Measurements from ENCODE around the gene CRISP2. TPM values are rescaled to one million over a fixed set of nuclear protein-coding genes. Genes with fewer than 3 reads are reported as not detected.

The CRISP2 gene
- total and polyA plus RNA-seq, 2 donors (not counting 1 experiment from before 2014, with no cell fraction given), result not detected

- H3K79me2 ChIP-seq (ENCODE audit: control insufficient read depth, insufficient read depth, low read length), result no peaks in the 10 kb centered on the region
- no peak overlapping the region for H3K9ac ChIP-seq (ENCODE audit: insufficient read depth, low read length)
- TF ChIP-seq EZH2 (IDR thresholded peaks at IDR 0.05; ENCODE audit: low read length, missing control alignments) (no peak), CTCF (conservative IDR thresholded peaks at IDR 0.05 in 1 of 2, IDR thresholded peaks at IDR 0.05 in 1 of 2; ENCODE audit: low read depth in 1 of 2, low read length in 2 of 2) (no peak)
- H2AFZ ChIP-seq (ENCODE audit: low read length), result no peak overlapping the region
- H3K27ac ChIP-seq (ENCODE audit: insufficient read depth, low read length), result no peak overlapping the region
- no peaks in the 10 kb centered on the region for H3K9me3 ChIP-seq (ENCODE audit: control insufficient read depth, insufficient read depth, low read depth, low read length)
- no peak overlapping the region for H3K4me3 ChIP-seq (replicated peaks in 1 of 4; ENCODE audit: control extremely low read depth in 1 of 4, insufficient read depth in 1 of 4, low read depth in 3 of 4, low read length in 4 of 4)
- H4K20me1 ChIP-seq (ENCODE audit: control insufficient read depth, extremely low read depth, insufficient read depth, low read length), result no peaks in the 10 kb centered on the region
- no peak overlapping the region for H3K4me2 ChIP-seq (ENCODE audit: extremely low read depth, insufficient read depth, low read length)
- no peaks in the 10 kb centered on the region for H3K4me1 ChIP-seq (ENCODE audit: control insufficient read depth, extremely low read depth, insufficient read depth, low read length)
- no peaks in the 10 kb centered on the region for H3K36me3 ChIP-seq (ENCODE audit: control insufficient read depth, insufficient read depth, low read length)
- no peak for DNase-seq (ENCODE audit: low read depth in 2 of 2)
- H3K27me3 ChIP-seq (ENCODE audit: control insufficient read depth, insufficient read depth, low read length), result no peaks in the 10 kb centered on the region
Observed at GRCh38 chr6:49648036-49648435, 65.3 kb downstream of the CRISP2 start.

GRCh38 chr6:49647476-49647875 lies 65.9 kb downstream of the CRISP2 start:
- no peak overlapping the region for H3K4me2 ChIP-seq (ENCODE audit: extremely low read depth, insufficient read depth, low read length)
- H3K4me3 ChIP-seq (replicated peaks in 1 of 4; ENCODE audit: control extremely low read depth in 1 of 4, insufficient read depth in 1 of 4, low read depth in 3 of 4, low read length in 4 of 4), result no peak overlapping the region
- DNase-seq (ENCODE audit: low read depth in 2 of 2), result no peak
- H2AFZ ChIP-seq (ENCODE audit: low read length), result no peak overlapping the region
- no peaks in the 10 kb centered on the region for H3K4me1 ChIP-seq (ENCODE audit: control insufficient read depth, extremely low read depth, insufficient read depth, low read length)
- H3K27me3 ChIP-seq (ENCODE audit: control insufficient read depth, insufficient read depth, low read length), result no peaks in the 10 kb centered on the region
- no peaks in the 10 kb centered on the region for H3K9me3 ChIP-seq (ENCODE audit: control insufficient read depth, insufficient read depth, low read depth, low read length)
- H3K79me2 ChIP-seq (ENCODE audit: control insufficient read depth, insufficient read depth, low read length), result no peaks in the 10 kb centered on the region
- no peak overlapping the region for H3K9ac ChIP-seq (ENCODE audit: insufficient read depth, low read length)
- no peaks in the 10 kb centered on the region for H3K36me3 ChIP-seq (ENCODE audit: control insufficient read depth, insufficient read depth, low read length)
- no peaks in the 10 kb centered on the region for H4K20me1 ChIP-seq (ENCODE audit: control insufficient read depth, extremely low read depth, insufficient read depth, low read length)
- TF ChIP-seq EZH2 (IDR thresholded peaks at IDR 0.05; ENCODE audit: low read length, missing control alignments), result no peak
- no peak for TF ChIP-seq CTCF (conservative IDR thresholded peaks at IDR 0.05 in 1 of 2, IDR thresholded peaks at IDR 0.05 in 1 of 2; ENCODE audit: low read depth in 1 of 2, low read length in 2 of 2)
- H3K27ac ChIP-seq (ENCODE audit: insufficient read depth, low read length), result no peak overlapping the region

GRCh38 chr6:49646942-49647341 lies 66.4 kb downstream of the CRISP2 start:
- H3K27me3 ChIP-seq (ENCODE audit: control insufficient read depth, insufficient read depth, low read length), result no peaks in the 10 kb centered on the region
- no peak for DNase-seq (ENCODE audit: low read depth in 2 of 2)
- no peak overlapping the region for H3K9ac ChIP-seq (ENCODE audit: insufficient read depth, low read length)
- no peak overlapping the region for H3K4me3 ChIP-seq (replicated peaks in 1 of 4; ENCODE audit: control extremely low read depth in 1 of 4, insufficient read depth in 1 of 4, low read depth in 3 of 4, low read length in 4 of 4)
- no peaks in the 10 kb centered on the region for H3K9me3 ChIP-seq (ENCODE audit: control insufficient read depth, insufficient read depth, low read depth, low read length)
- no peaks in the 10 kb centered on the region for H3K4me1 ChIP-seq (ENCODE audit: control insufficient read depth, extremely low read depth, insufficient read depth, low read length)
- no peak overlapping the region for H2AFZ ChIP-seq (ENCODE audit: low read length)
- no peak for TF ChIP-seq EZH2 (IDR thresholded peaks at IDR 0.05; ENCODE audit: low read length, missing control alignments)
- no peak for TF ChIP-seq CTCF (conservative IDR thresholded peaks at IDR 0.05 in 1 of 2, IDR thresholded peaks at IDR 0.05 in 1 of 2; ENCODE audit: low read depth in 1 of 2, low read length in 2 of 2)
- no peak overlapping the region for H3K4me2 ChIP-seq (ENCODE audit: extremely low read depth, insufficient read depth, low read length)
- H3K36me3 ChIP-seq (ENCODE audit: control insufficient read depth, insufficient read depth, low read length), result no peaks in the 10 kb centered on the region
- no peaks in the 10 kb centered on the region for H4K20me1 ChIP-seq (ENCODE audit: control insufficient read depth, extremely low read depth, insufficient read depth, low read length)
- no peaks in the 10 kb centered on the region for H3K79me2 ChIP-seq (ENCODE audit: control insufficient read depth, insufficient read depth, low read length)
- no peak overlapping the region for H3K27ac ChIP-seq (ENCODE audit: insufficient read depth, low read length)
